ENCODE data around the gene MAD1L1.

- no peak for TF ChIP-seq POLR2AphosphoS5 (IDR thresholded peaks at IDR 0.05; ENCODE audit: borderline replicate concordance, low read depth, low read length)
- TF ChIP-seq EZH2 (IDR thresholded peaks at IDR 0.05), result no peak
- no peak for TF ChIP-seq FOXP2 (optimal IDR thresholded peaks at IDR 0.05; ENCODE audit: control extremely low read depth, extremely low read length, insufficient read depth)
Measured at GRCh38 chr7:1851721-1852516, 380.8 kb downstream of the MAD1L1 start.
